ENCODE data around the gene POU6F1. TPM values are rescaled to one million over a fixed set of nuclear protein-coding genes. Genes with fewer than 3 reads are reported as not detected.

Gene POU6F1
- total and polyA plus RNA-seq, 2 of the 8 experiments (the other 6 are each of a cell fraction or from before 2014, with no cell fraction given) = 5.6 to 8.7 TPM

DNA sequence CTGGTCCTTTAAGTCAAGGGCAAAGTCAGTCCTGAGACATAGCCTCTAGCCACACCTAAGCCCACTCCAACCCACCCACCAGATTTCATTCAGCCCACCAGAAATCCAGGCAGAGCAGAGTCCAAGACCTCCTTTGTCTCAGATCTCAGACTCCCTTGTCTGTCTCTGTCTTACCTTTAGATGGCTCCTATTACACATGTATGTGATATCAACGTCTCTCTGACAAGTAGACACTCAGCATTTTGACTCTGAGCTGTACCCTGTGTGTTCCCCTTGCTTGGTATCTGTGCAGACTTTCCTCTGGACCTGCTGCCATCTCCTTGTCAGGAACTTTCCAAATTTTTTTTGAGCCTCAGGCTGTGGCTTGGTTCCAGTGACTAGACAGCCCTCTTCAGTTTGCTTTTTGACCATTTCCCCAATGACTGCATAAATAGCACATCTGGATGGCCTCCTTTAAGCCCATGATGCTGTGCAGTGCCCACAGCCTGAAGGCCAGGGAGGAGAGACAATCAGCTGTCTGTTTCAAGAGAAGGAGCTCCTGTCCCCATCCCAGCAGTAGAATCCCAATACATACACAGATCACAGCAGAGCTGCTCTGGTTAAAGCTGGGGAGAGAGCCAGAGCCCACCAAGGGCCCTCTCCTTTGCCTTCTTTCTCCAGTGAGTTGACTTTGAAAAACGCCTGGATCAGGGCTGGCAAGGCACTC is 7.0 kb downstream of the POU6F1 start:
- FAIRE-seq = no peak
- 62% methylated on average over 2 of the region's 2 CpGs; no CpG with 5 or more reads in 1 of the 2 experiments for WGBS, 2 experiments (ENCODE audit: extremely low coverage in 1 of 2, insufficient coverage in 1 of 2, insufficient read length in 1 of 2, insufficient replicate concordance in 2 of 2, low coverage in 1 of 2, low lambda C conversion rate in 2 of 2, missing lambda C conversion rate in 1 of 2)
- CTCF ChIA-PET (ENCODE audit: partially characterized antibody) = interaction anchor here (0.6 to 1.9 kb wide), 7 partner anchors 12 to 1823 kb away, joined by 3 to 6 read pairs (median 3); no protein-coding TSS in a partner anchor

More for the DNA sequence above, 7.0 kb downstream of the POU6F1 start:
- Histone ChIP-seq H3K23ac (ENCODE audit: insufficient read length) (no peak overlapping the region), H2BK5ac (ENCODE audit: low read depth, low read length) (no peak overlapping the region), H4K20me1 (replicated peaks in 1 of 2; ENCODE audit: control insufficient read depth in 1 of 2, insufficient read depth in 2 of 2, low read length in 2 of 2) (no peaks in the 10 kb centered on the region), H3K36me3 (ENCODE audit: control insufficient read depth in 2 of 4, insufficient read depth in 4 of 4, low read length in 3 of 4) (no peaks in the 10 kb centered on the region), H3K23me2 (ENCODE audit: low read depth, low read length) (no peaks in the 10 kb centered on the region), H3K9me3 (ENCODE audit: insufficient read depth in 2 of 2, low read depth in 1 of 2, low read length in 1 of 2) (no peaks in the 10 kb centered on the region), H3K79me2 (ENCODE audit: control insufficient read depth in 1 of 2, insufficient read depth in 2 of 2, low read length in 2 of 2) (no peaks in the 10 kb centered on the region), H3K4me3 (ENCODE audit: extremely low read depth in 1 of 4, insufficient read depth in 2 of 4, low read depth in 3 of 4, low read length in 4 of 4) (no peak overlapping the region), H3K18ac (ENCODE audit: extremely low read depth, low read length) (no peak overlapping the region), H3K4ac (replicated peaks; ENCODE audit: insufficient read length, low read depth, low read length) (no peak overlapping the region), H3K4me2 (ENCODE audit: insufficient read depth in 1 of 2, low read depth in 2 of 2, low read length in 2 of 2) (no peak overlapping the region), H2BK12ac (ENCODE audit: low read depth, low read length) (no peak overlapping the region), H3K56ac (replicated peaks; ENCODE audit: insufficient read length, low read depth, low read length) (no peak overlapping the region), H4K91ac (replicated peaks; ENCODE audit: insufficient read length, low read length) (no peak overlapping the region), H4K5ac (ENCODE audit: insufficient read length, low read depth, low read length) (no peak overlapping the region), H3K27ac (ENCODE audit: low read depth, low read length) (no peak overlapping the region), H2AK5ac (ENCODE audit: low read depth, low read length) (peak overlapping the region; percentile 0; the same call in 1 of the 2 replicates), H2BK15ac (ENCODE audit: low read length) (no peak overlapping the region), H2BK120ac (replicated peaks; ENCODE audit: low read depth, low read length) (no peak overlapping the region), H2BK20ac (ENCODE audit: low read length) (no peak overlapping the region), H3K79me1 (ENCODE audit: low read depth, low read length) (no peaks in the 10 kb centered on the region; the same call in 1 of the 2 replicates), H4K8ac (ENCODE audit: extremely low read depth, insufficient read depth, low read length) (no peak overlapping the region), H3K4me1 (replicated peaks in 1 of 4; ENCODE audit: control insufficient read depth in 3 of 4, insufficient read depth in 4 of 4, low read length in 3 of 4) (no peaks in the 10 kb centered on the region), H3K27me3 (replicated peaks in 1 of 4; ENCODE audit: control insufficient read depth in 3 of 4, extremely low read depth in 1 of 4, insufficient read depth in 3 of 4, low read length in 3 of 4) (no peaks in the 10 kb centered on the region), H2AFZ (ENCODE audit: low read length) (no peak overlapping the region), H3K9ac (replicated peaks in 1 of 4; ENCODE audit: extremely low read depth in 1 of 4, low read depth in 3 of 4, low read length in 3 of 4) (no peak overlapping the region), H3K14ac (ENCODE audit: insufficient read length) (no peak overlapping the region)
- DNase-seq (ENCODE audit: low read depth in 1 of 2, low spot score in 2 of 2) = no peak
- POLR2A ChIA-PET (ENCODE audit: partially characterized antibody) = interaction anchor here (0.6 to 2.1 kb wide), 5 partner anchors 10 to 38 kb away, joined by 3 to 12 read pairs (median 4); partner anchors contain the start of gene DAZAP2
- TF ChIP-seq TAF7 (optimal IDR thresholded peaks at IDR 0.05; ENCODE audit: borderline replicate concordance, low read depth, low read length) = no peak

Data from H1 (cell line).